Panc1 (cell line): ENCODE measurements around the gene TRIM2. TPM values are rescaled to one million over a fixed set of nuclear protein-coding genes. Genes with fewer than 3 reads are reported as not detected.

Experiments
- ATAC-seq: fragments of 200-7000 bp; cut with Tn5 transposase; 2 replicates; pipeline ENCODE4 v1.9.1; 2020; ENCODE audit warnings: mild to moderate bottlenecking, moderate library complexity
- BruUV-seq: library from RNA; stranded (reverse); fragments of 400-500 nt; replicated peaks from 2 replicates; lab custom pipeline; 2021; lab: Mats Ljungman, UMichigan
- CTCF ChIA-PET: fragments of 300-600 bp; sonication (Branson Sonifier 250); formaldehyde crosslinking; loops from one replicate; lab custom pipeline; 2022; ENCODE audit warnings: antibody characterized with exemption; lab: Charles Lee
- POLR2A ChIA-PET: fragments of 300-600 bp; sonication (Branson Sonifier 250); formaldehyde crosslinking; loops from one replicate; lab custom pipeline; 2022; ENCODE audit warnings: antibody characterized with exemption; lab: Charles Lee
- DNase-seq: peaks from one replicate; pipeline ENCODE4 v3.0.0-alpha.2; 2010; ENCODE audit warnings: low read depth, low spot score
- H3K27ac ChIP-seq: 2 replicates; pipeline ENCODE4 v1.5.1; 2011; ENCODE audit warnings: mild to moderate bottlenecking, low read length, inconsistent platforms
- H3K27me3 ChIP-seq: fragments of 200-500 bp; sonication (Bioruptor generic); 2 replicates; pipeline ENCODE4 v1.6.0; 2014; ENCODE audit warnings: low read length, inconsistent platforms; ENCODE audit not compliant: control insufficient read depth, insufficient read depth
- H3K36me3 ChIP-seq: fragments of 200-500 bp; sonication (Bioruptor generic); 2 replicates; pipeline ENCODE4 v1.5.1; 2014; ENCODE audit warnings: inconsistent platforms, mild to moderate bottlenecking, low read length, moderate library complexity; ENCODE audit not compliant: control insufficient read depth, insufficient read depth
- H3K4me1 ChIP-seq: 2 replicates; pipeline ENCODE4 v1.5.1; 2011; ENCODE audit warnings: inconsistent platforms, mild to moderate bottlenecking, low read length, moderate library complexity; ENCODE audit not compliant: control insufficient read depth, insufficient read depth
- H3K4me3 ChIP-seq, 2 experiments: 2 replicates each; pipeline ENCODE4 v1.5.1; 2011 to 2012; ENCODE audit warnings: low read depth in 2 of 2, low read length in 2 of 2, mild to moderate bottlenecking in 2 of 2, inconsistent platforms in 1 of 2, moderate library complexity in 1 of 2
- H3K9me3 ChIP-seq: fragments of 200-500 bp; sonication (Bioruptor generic); 2 replicates; pipeline ENCODE4 v1.5.1; 2014; ENCODE audit warnings: low read depth, mild to moderate bottlenecking, inconsistent platforms, low read length, moderate library complexity; ENCODE audit not compliant: control insufficient read depth, insufficient read depth
- CTCF ChIP-seq: fragments of 450-650 bp; IDR thresholded peaks from 2 replicates; pipeline ENCODE4 v1.5.1; 2017; ENCODE audit warnings: mild to moderate bottlenecking
- POLR2AphosphoS5 ChIP-seq: IDR thresholded peaks from 2 replicates; pipeline ENCODE4 v1.6.1; 2012; ENCODE audit warnings: mild to moderate bottlenecking, low read depth, low read length, moderate library complexity
- REST ChIP-seq, 2 experiments: IDR thresholded peaks; 2 replicates each; pipeline ENCODE4 v1.6.1; 2011 to 2012; ENCODE audit warnings: low read depth in 2 of 2, control low read depth in 1 of 2, low read length in 1 of 2, mild to moderate bottlenecking in 1 of 2, moderate library complexity in 1 of 2; ENCODE audit not compliant: insufficient read depth in 1 of 2
- SIN3A ChIP-seq: IDR thresholded peaks from 2 replicates; pipeline ENCODE4 v1.6.1; 2012; ENCODE audit warnings: low read depth, mild to moderate bottlenecking, low read length, moderate library complexity, borderline replicate concordance; ENCODE audit not compliant: insufficient read depth
- TCF7L2 ChIP-seq: IDR thresholded peaks from 2 replicates; pipeline ENCODE4 v1.6.1; 2011; ENCODE audit warnings: mild to moderate bottlenecking, low read depth, low read length, inconsistent platforms
- in situ Hi-C: cut with HindIII; loops from 2 replicates; pipeline ENCODE4 v1.10.0; 2016; ENCODE audit warnings: low sequenced_read_pairs, low pct_unique_long_range_greater_than_20kb
- intact Hi-C: fragments of 100-400 bp; cut with micrococcal nuclease; formaldehyde crosslinking; loops from one replicate; pipeline ENCODE4 v1.10.0; 2022; ENCODE audit not compliant: unreplicated experiment
- total RNA-seq: library from RNA; stranded (reverse); gene quantifications from one replicate; pipeline ENCODE4 v1.2.1, GENCODE V29; 2021; ENCODE audit not compliant: unreplicated experiment

TRIM2 gene
- total RNA-seq, 1 experiment from 2014 or later: 18.9 TPM

GRCh38 chr4:153223427-153223801 is 19.2 kb downstream of the TRIM2 start:
- Histone ChIP-seq H3K27ac (peak overlapping the region; percentile 74), H3K4me1 (no peaks in the 10 kb centered on the region; the same call in 1 of the 2 replicates), H3K27me3 (no peaks in the 10 kb centered on the region), H3K36me3 (no peaks in the 10 kb centered on the region), H3K4me3 (peak overlapping the region; percentile 57 to 66), H3K9me3 (peaks cover 6% of the 10 kb centered on the region; the same call in 1 of the 2 replicates)
- DNase-seq (no peak), ATAC-seq (peak; percentile 40; the same call in 1 of the 2 replicates)
- intact Hi-C loops: no loop called here
- ChIA-PET POLR2A (interaction anchor here (0.7 kb wide), 1 partner anchor 13 kb away, joined by 10 read pairs; no protein-coding TSS in a partner anchor), CTCF (no interaction called here)
- no TSS peak for BruUV-seq
- TF ChIP-seq TCF7L2 (no peak), POLR2AphosphoS5 (no peak), REST (IDR thresholded peaks at IDR 0.05; ENCODE audit: insufficient read depth in 1 of 2, low read depth in 2 of 2, low read length in 1 of 2) (no peak)
- in situ Hi-C loops: no loop called here

- H3K36me3 ChIP-seq: no peaks in the 10 kb centered on the region
- no peaks in the 10 kb centered on the region for H3K27me3 ChIP-seq
- no peak for DNase-seq
- no peaks in the 10 kb centered on the region; the same call in 1 of the 2 replicates for H3K4me1 ChIP-seq
- BruUV-seq: no TSS peak
- POLR2A ChIA-PET: interaction anchor here (0.7 kb wide), 1 partner anchor 14 kb away, joined by 10 read pairs; no protein-coding TSS in a partner anchor
- TF ChIP-seq TCF7L2 (no peak), SIN3A (no peak), POLR2AphosphoS5 (no peak)
- H3K9me3 ChIP-seq: peaks cover 6% of the 10 kb centered on the region; the same call in 1 of the 2 replicates
- in situ Hi-C loops: no loop called here
- H3K4me3 ChIP-seq: peak overlapping the region; percentile 57 to 66; a peak in 3 of 4 replicates
- ATAC-seq: no peak
- CTCF ChIA-PET: no interaction called here
- peak overlapping the region; percentile 74 for H3K27ac ChIP-seq
- intact Hi-C loops: no loop called here
Measured at GRCh38 chr4:153223930-153224329, 19.7 kb downstream of the TRIM2 start.

GRCh38 chr4:153224474-153224873 is 20.2 kb downstream of the TRIM2 start:
- Histone ChIP-seq H3K4me3 (no peak overlapping the region), H3K36me3 (no peaks in the 10 kb centered on the region), H3K27ac (no peak overlapping the region), H3K9me3 (peaks cover 6% of the 10 kb centered on the region; the same call in 1 of the 2 replicates), H3K4me1 (no peaks in the 10 kb centered on the region; the same call in 1 of the 2 replicates), H3K27me3 (no peaks in the 10 kb centered on the region)
- no peak for ATAC-seq
- DNase-seq: no peak
- POLR2A ChIA-PET: no interaction called here
- in situ Hi-C loops: no loop called here
- intact Hi-C loops: no loop called here
- TF ChIP-seq CTCF (no peak), SIN3A (no peak)
- no TSS peak for BruUV-seq
- CTCF ChIA-PET: no interaction called here
